ENCODE data around the gene ARHGEF10L. TPM values are rescaled to one million over a fixed set of nuclear protein-coding genes. Genes with fewer than 3 reads are reported as not detected.

Gene ARHGEF10L
- total RNA-seq, 3 donors from 2014 or later (not counting 1 experiment from before 2014, with no cell fraction given): 0.70 to 1.7 (median 0.94) TPM

GRCh38 chr1:17719874-17720273, 180.4 kb downstream of the ARHGEF10L start:
- no peaks in the 10 kb centered on the region for H3K4me1 Mint-ChIP-seq
- no peak for TF ChIP-seq CTCF (IDR thresholded peaks at IDR 0.05)

GRCh38 chr1:17721444-17721843, 181.9 kb downstream of the ARHGEF10L start:
- no peaks in the 10 kb centered on the region for H3K9me3 Mint-ChIP-seq
- H3K4me3 Mint-ChIP-seq: no peak overlapping the region
- H3K36me3 Mint-ChIP-seq: no peaks in the 10 kb centered on the region
- H3K27ac Mint-ChIP-seq: no peak overlapping the region
- Histone ChIP-seq H3K36me3 (ENCODE audit: control insufficient read depth, insufficient read depth, low read length) (no peaks in the 10 kb centered on the region), H3K4me1 (ENCODE audit: control insufficient read depth, insufficient read depth, low read length) (no peaks in the 10 kb centered on the region), H3K4me3 (ENCODE audit: low read length) (no peak overlapping the region), H3K27ac (ENCODE audit: low read length) (no peak overlapping the region), H3K9me3 (ENCODE audit: control insufficient read depth, insufficient read depth, low read length) (no peaks in the 10 kb centered on the region), H3K27me3 (ENCODE audit: control insufficient read depth, insufficient read depth, low read length) (no peaks in the 10 kb centered on the region)
- peaks cover 0 to 2% of the 10 kb centered on the region in 2 donors for H3K27me3 Mint-ChIP-seq (ENCODE audit: low read depth in 2 of 2)
- TF ChIP-seq CTCF (IDR thresholded peaks at IDR 0.05): no peak
- intact Hi-C loops (cut with micrococcal nuclease): no loop called here
- H3K4me1 Mint-ChIP-seq: no peaks in the 10 kb centered on the region
- WGBS (ENCODE audit: insufficient coverage): 100% methylated on average over 2 of the region's 2 CpGs
- DNase-seq (no peak), ATAC-seq (no peak)

More at GRCh38 chr1:17719874-17720273, 180.4 kb downstream of the ARHGEF10L start:
- Histone ChIP-seq H3K4me1 (ENCODE audit: control insufficient read depth, insufficient read depth, low read length) (no peaks in the 10 kb centered on the region), H3K27me3 (ENCODE audit: control insufficient read depth, insufficient read depth, low read length) (no peaks in the 10 kb centered on the region), H3K27ac (ENCODE audit: low read length) (no peak overlapping the region), H3K36me3 (ENCODE audit: control insufficient read depth, insufficient read depth, low read length) (no peaks in the 10 kb centered on the region), H3K9me3 (ENCODE audit: control insufficient read depth, insufficient read depth, low read length) (no peaks in the 10 kb centered on the region), H3K4me3 (ENCODE audit: low read length) (no peak overlapping the region)
- Mint-ChIP-seq H3K27ac (no peak overlapping the region), H3K36me3 (no peaks in the 10 kb centered on the region), H3K4me3 (no peak overlapping the region), H3K27me3 (ENCODE audit: low read depth in 2 of 2) (peaks cover 0 to 6% of the 10 kb centered on the region in 2 donors), H3K9me3 (no peaks in the 10 kb centered on the region)
- WGBS (ENCODE audit: insufficient coverage): 60% methylated on average over 5 of the region's 5 CpGs
- intact Hi-C loops (cut with micrococcal nuclease): no loop called here
- DNase-seq: no peak
- ATAC-seq: no peak

GRCh38 chr1:17723684-17724083, 184.2 kb downstream of the ARHGEF10L start:
- no peaks in the 10 kb centered on the region for H3K4me1 Mint-ChIP-seq
- no peaks in the 10 kb centered on the region for H3K9me3 Mint-ChIP-seq
- DNase-seq (no peak), ATAC-seq (no peak)
- H3K4me3 ChIP-seq (ENCODE audit: low read length): no peak overlapping the region
- H3K27me3 ChIP-seq (ENCODE audit: control insufficient read depth, insufficient read depth, low read length): no peaks in the 10 kb centered on the region
- intact Hi-C loops (cut with micrococcal nuclease): no loop called here
- TF ChIP-seq CTCF (IDR thresholded peaks at IDR 0.05): no peak
- no peak overlapping the region for H3K27ac Mint-ChIP-seq
- no peaks in the 10 kb centered on the region for H3K9me3 ChIP-seq (ENCODE audit: control insufficient read depth, insufficient read depth, low read length)
- H3K4me1 ChIP-seq (ENCODE audit: control insufficient read depth, insufficient read depth, low read length): no peaks in the 10 kb centered on the region
- no peak overlapping the region for H3K27ac ChIP-seq (ENCODE audit: low read length)
- WGBS (ENCODE audit: insufficient coverage): 46% methylated on average over 5 of the region's 6 CpGs
- H3K27me3 Mint-ChIP-seq (ENCODE audit: low read depth in 2 of 2): no peaks in the 10 kb centered on the region
- H3K4me3 Mint-ChIP-seq: no peak overlapping the region
- H3K36me3 ChIP-seq (ENCODE audit: control insufficient read depth, insufficient read depth, low read length): no peaks in the 10 kb centered on the region
- H3K36me3 Mint-ChIP-seq: no peaks in the 10 kb centered on the region

- no peak for DNase-seq
- no peak for TF ChIP-seq CTCF (IDR thresholded peaks at IDR 0.05)
- no peaks in the 10 kb centered on the region for H3K36me3 Mint-ChIP-seq
- intact Hi-C loops (cut with micrococcal nuclease): no loop called here
- Histone ChIP-seq H3K27ac (ENCODE audit: low read length) (no peak overlapping the region), H3K4me1 (ENCODE audit: control insufficient read depth, insufficient read depth, low read length) (no peaks in the 10 kb centered on the region), H3K36me3 (ENCODE audit: control insufficient read depth, insufficient read depth, low read length) (no peaks in the 10 kb centered on the region), H3K4me3 (ENCODE audit: low read length) (no peak overlapping the region), H3K27me3 (ENCODE audit: control insufficient read depth, insufficient read depth, low read length) (no peaks in the 10 kb centered on the region), H3K9me3 (ENCODE audit: control insufficient read depth, insufficient read depth, low read length) (no peaks in the 10 kb centered on the region)
- ATAC-seq: no peak
- 81% methylated on average over 6 of the region's 6 CpGs for WGBS (ENCODE audit: insufficient coverage)
- no peak overlapping the region for H3K27ac Mint-ChIP-seq
- H3K4me1 Mint-ChIP-seq: no peaks in the 10 kb centered on the region
- H3K4me3 Mint-ChIP-seq: no peak overlapping the region
- no peaks in the 10 kb centered on the region for H3K9me3 Mint-ChIP-seq
- H3K27me3 Mint-ChIP-seq (ENCODE audit: low read depth in 2 of 2): no peaks in the 10 kb centered on the region
Measured at GRCh38 chr1:17724150-17724549, 184.7 kb downstream of the ARHGEF10L start.
